Muscle of leg (tissue), 16 donors: Measurements from ENCODE around the gene UGP2. TPM values are rescaled to one million over a fixed set of nuclear protein-coding genes. Genes with fewer than 3 reads are reported as not detected.
"Not testable (repeated sequence)": the region's sequence is repeated elsewhere in the genome, so short reads cannot be mapped to it uniquely, and the experiment has no call there.

Experiments
- DNase-seq: peaks from one replicate; pipeline ENCODE4 v3.0.0; 2013
- H3K27ac ChIP-seq: one replicate; pipeline ENCODE4 v1.5.1; 2013; ENCODE audit warnings: mild to moderate bottlenecking, low read length, control low read depth
- H3K27me3 ChIP-seq: one replicate; pipeline ENCODE4 v1.6.1; 2013; ENCODE audit warnings: low read length; ENCODE audit not compliant: control insufficient read depth, insufficient read depth
- H3K36me3 ChIP-seq: one replicate; pipeline ENCODE4 v1.6.1; 2013; ENCODE audit warnings: low read length; ENCODE audit not compliant: control insufficient read depth, insufficient read depth
- H3K4me1 ChIP-seq: one replicate; pipeline ENCODE4 v1.6.1; 2013; ENCODE audit warnings: low read length; ENCODE audit not compliant: control insufficient read depth, insufficient read depth
- H3K4me3 ChIP-seq: one replicate; pipeline ENCODE4 v1.5.1; 2013; ENCODE audit warnings: low read length, control low read depth
- H3K9me3 ChIP-seq: replicated peaks from 2 replicates; pipeline ENCODE4 v1.6.1; 2013; ENCODE audit warnings: low read depth, low read length; ENCODE audit not compliant: control insufficient read depth
- WGBS: methylation state at CpG from one replicate; pipeline ENCODE4 v1.1.5; 2013; ENCODE audit warnings: missing lambda C conversion rate; ENCODE audit not compliant: insufficient coverage; 5-methylcytosine and 5-hydroxymethylcytosine counted together
- long read RNA-seq, 11 donors: transcript quantifications; one replicate each; lab custom pipeline, GENCODE V29; 2026
- polyA plus RNA-seq, 8 donors: library from polyadenylated mRNA; unstranded; fragments of 120-200 nt; gene quantifications; one replicate each; pipeline versions ENCODE4 v1.2.1 to v1.2.3, GENCODE V29; 2013; ENCODE audit warnings: inconsistent platforms in 1 of 8, low replicate concordance in 1 of 8; ENCODE audit not compliant: insufficient read length in 8 of 8, insufficient read depth in 1 of 8
- total RNA-seq: library from RNA; stranded (reverse); fragments of 120-200 nt; gene quantifications from one replicate; pipeline ENCODE4 v1.2.4, GENCODE V29; 2013

UGP2 gene
- total RNA-seq, result 291 TPM
- 100 to 1,000 TPM; 214 to 305 (median 257) TPM for polyA plus RNA-seq
- long read RNA-seq, donor 1, transcript UGP2-201 (10 exons, 2,338 nt), result minor isoform, 13 of 33 reads
- long read RNA-seq, donor 1, transcript UGP2-202 (10 exons, 2,136 nt), result major isoform, 14 of 33 reads
- long read RNA-seq, donor 1, partial matches to known transcripts, result 6 of 33 reads
- long read RNA-seq, donor 1, other reads (novel, unspliced or antisense), result 0 of 33 reads
- long read RNA-seq, donor 2, partial matches to known transcripts, result 5 of 11 reads
- long read RNA-seq, donor 2, other reads (novel, unspliced or antisense), result 0 of 11 reads
- long read RNA-seq, donor 3, transcript UGP2-201 (10 exons, 2,338 nt), result major isoform, 45 of 118 reads
- long read RNA-seq, donor 3, transcript UGP2-202 (10 exons, 2,136 nt), result minor isoform, 35 of 118 reads
- long read RNA-seq, donor 3, partial matches to known transcripts, result 37 of 118 reads
- long read RNA-seq, donor 3, other reads (novel, unspliced or antisense), result 0 of 118 reads
- long read RNA-seq, donor 4, transcript UGP2-202 (10 exons, 2,136 nt), result minor isoform, 7 of 29 reads
- long read RNA-seq, donor 4, transcript UGP2-201 (10 exons, 2,338 nt), result major isoform, 20 of 29 reads
- long read RNA-seq, donor 4, partial matches to known transcripts, result 0 of 29 reads
- long read RNA-seq, donor 4, other reads (novel, unspliced or antisense), result 0 of 29 reads
- long read RNA-seq, donor 5, transcript UGP2-201 (10 exons, 2,338 nt), result major isoform, 70 of 190 reads
- long read RNA-seq, donor 5, transcript UGP2-202 (10 exons, 2,136 nt), result minor isoform, 48 of 190 reads
- long read RNA-seq, donor 5, partial matches to known transcripts, result 64 of 190 reads
- long read RNA-seq, donor 5, other reads (novel, unspliced or antisense), result 6 of 190 reads
- long read RNA-seq, donor 6, transcript UGP2-202 (10 exons, 2,136 nt), result minor isoform, 33 of 194 reads
- long read RNA-seq, donor 6, transcript UGP2-201 (10 exons, 2,338 nt), result major isoform, 60 of 194 reads
- long read RNA-seq, donor 6, partial matches to known transcripts, result 89 of 194 reads
- long read RNA-seq, donor 6, other reads (novel, unspliced or antisense), result 8 of 194 reads
- long read RNA-seq, donor 7, transcript UGP2-201 (10 exons, 2,338 nt), result major isoform, 30 of 120 reads
- long read RNA-seq, donor 7, transcript UGP2-202 (10 exons, 2,136 nt), result minor isoform, 19 of 120 reads
- long read RNA-seq, donor 7, partial matches to known transcripts, result 67 of 120 reads
- long read RNA-seq, donor 7, other reads (novel, unspliced or antisense), result 0 of 120 reads
- long read RNA-seq, donor 8, transcript UGP2-203 (10 exons, 1,955 nt), result minor isoform, 5 of 72 reads
- long read RNA-seq, donor 8, transcript UGP2-202 (10 exons, 2,136 nt), result minor isoform, 14 of 72 reads
- long read RNA-seq, donor 8, transcript UGP2-201 (10 exons, 2,338 nt), result major isoform, 19 of 72 reads
- long read RNA-seq, donor 8, partial matches to known transcripts, result 32 of 72 reads
- long read RNA-seq, donor 8, other reads (novel, unspliced or antisense), result 0 of 72 reads
- long read RNA-seq, donor 9, transcript UGP2-201 (10 exons, 2,338 nt), result major isoform, 25 of 99 reads
- long read RNA-seq, donor 9, transcript UGP2-202 (10 exons, 2,136 nt), result minor isoform, 21 of 99 reads
- long read RNA-seq, donor 9, partial matches to known transcripts, result 50 of 99 reads
- long read RNA-seq, donor 9, other reads (novel, unspliced or antisense), result 0 of 99 reads
- long read RNA-seq, donor 10, transcript UGP2-202 (10 exons, 2,136 nt), result minor isoform, 27 of 138 reads
- long read RNA-seq, donor 10, transcript UGP2-201 (10 exons, 2,338 nt), result major isoform, 31 of 138 reads
- long read RNA-seq, donor 10, partial matches to known transcripts, result 60 of 138 reads
- long read RNA-seq, donor 10, other reads (novel, unspliced or antisense), result 13 of 138 reads
- long read RNA-seq, donor 11, transcript UGP2-202 (10 exons, 2,136 nt), result minor isoform, 20 of 100 reads
- long read RNA-seq, donor 11, transcript UGP2-201 (10 exons, 2,338 nt), result major isoform, 26 of 100 reads
- long read RNA-seq, donor 11, partial matches to known transcripts, result 50 of 100 reads
- long read RNA-seq, donor 11, other reads (novel, unspliced or antisense), result 0 of 100 reads

- Histone ChIP-seq H3K4me1 (peaks cover 9% of the 10 kb centered on the region), H3K9me3 (no peaks in the 10 kb centered on the region), H3K27ac (peak within 1 kb of the TSS; percentile 92), H3K36me3 (no peaks in the 10 kb centered on the region), H3K4me3 (peak within 1 kb of the TSS; percentile 91), H3K27me3 (no peaks in the 10 kb centered on the region)
- WGBS, result under 1% methylated on average over 50 of the region's 59 CpGs
- DNase-seq, result peak; percentile 97
These were observed at the start of gene UGP2 for GRCh38 chr2:63841254-63842022. Gene UGP2, plus strand, starts transcription at chr2:63841896. Its CDS starts 290 bp downstream, at chr2:63842186.

DNA sequence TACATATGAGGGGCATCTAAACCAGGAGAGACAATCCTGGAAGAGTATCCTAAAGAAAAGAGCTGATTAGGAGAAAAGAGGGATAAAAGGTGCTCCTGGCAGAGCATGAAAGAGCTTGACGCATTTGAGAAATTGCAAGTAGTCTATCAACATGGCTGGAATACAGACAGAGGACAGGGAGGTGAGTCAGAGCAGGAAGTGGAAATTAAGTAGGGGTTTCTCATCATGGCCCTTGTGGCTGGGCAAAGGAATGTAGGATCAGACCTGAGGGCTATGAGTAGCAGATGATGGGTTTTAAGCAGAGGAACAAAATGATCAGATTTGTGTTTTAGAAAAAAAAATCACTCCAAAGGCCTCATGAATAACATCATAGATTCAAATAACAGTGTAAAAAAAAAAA, 49.2 kb upstream of the UGP2 start:
- DNase-seq, result no peak
- Histone ChIP-seq H3K27ac (no peak overlapping the region), H3K27me3 (no peaks in the 10 kb centered on the region), H3K4me3 (no peak overlapping the region), H3K36me3 (no peaks in the 10 kb centered on the region), H3K4me1 (peaks cover 8% of the 10 kb centered on the region), H3K9me3 (no peaks in the 10 kb centered on the region)
- 93% methylated on average over 1 of the region's 1 CpG for WGBS

DNA sequence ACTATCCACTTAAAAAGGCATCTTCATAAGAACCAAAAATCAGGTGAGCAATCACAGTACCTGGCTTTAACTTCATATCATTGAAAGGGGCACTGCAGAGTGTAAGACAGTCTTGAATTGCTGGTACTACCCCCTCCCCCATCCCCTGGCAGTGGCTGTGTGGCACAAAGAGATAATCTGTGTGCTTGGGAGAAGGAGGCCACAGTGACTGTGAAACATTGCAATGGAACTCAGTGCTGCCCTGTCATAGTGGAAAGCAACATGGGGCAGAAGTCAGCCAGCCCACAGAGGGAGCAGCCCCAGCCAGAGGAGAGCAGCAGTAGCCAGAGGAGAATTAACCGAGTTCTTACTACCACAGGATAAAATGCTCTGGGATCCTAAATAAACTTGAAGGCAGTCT, 45.3 kb upstream of the UGP2 start:
- Histone ChIP-seq H3K4me3 (no peak overlapping the region), H3K36me3 (no peaks in the 10 kb centered on the region), H3K27ac (no peak overlapping the region), H3K9me3 (no peaks in the 10 kb centered on the region), H3K4me1 (no peaks in the 10 kb centered on the region), H3K27me3 (no peaks in the 10 kb centered on the region)
- WGBS, result no CpG with 5 or more reads among the region's 1 CpG
- no peak for DNase-seq

DNA sequence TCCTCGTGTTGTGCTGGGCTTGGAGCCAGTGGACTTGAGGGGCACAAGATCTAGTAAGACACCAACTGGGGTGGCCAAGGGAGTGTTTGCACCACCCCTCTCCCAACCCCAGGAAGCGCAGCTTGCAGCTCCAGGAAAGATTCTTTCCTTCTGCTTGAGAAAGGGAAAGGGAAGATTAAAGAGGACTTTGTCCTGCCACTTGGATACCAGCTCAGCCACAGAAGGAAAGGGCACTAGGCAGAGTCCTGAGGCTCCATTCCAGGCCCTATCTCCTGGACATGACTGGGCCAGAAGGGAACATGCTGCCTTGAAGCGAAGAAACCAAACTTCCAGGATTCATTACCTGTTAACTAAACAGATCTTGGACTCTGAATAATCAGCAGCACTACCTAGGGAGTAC, 44.9 kb upstream of the UGP2 start:
- WGBS, result 92% methylated on average over 2 of the region's 3 CpGs
- Histone ChIP-seq H3K9me3 (no peaks in the 10 kb centered on the region), H3K4me3 (no peak overlapping the region), H3K36me3 (no peaks in the 10 kb centered on the region), H3K27ac (no peak overlapping the region), H3K4me1 (no peaks in the 10 kb centered on the region), H3K27me3 (no peaks in the 10 kb centered on the region)
- DNase-seq, result no peak

GRCh38 chr2:63801455-63801854, 40.2 kb upstream of the UGP2 start:
- Histone ChIP-seq H3K36me3 (no peaks in the 10 kb centered on the region), H3K9me3 (no peaks in the 10 kb centered on the region), H3K27ac (no peak overlapping the region), H3K27me3 (no peaks in the 10 kb centered on the region), H3K4me1 (no peaks in the 10 kb centered on the region), H3K4me3 (no peak overlapping the region)
- DNase-seq, result no peak
- WGBS, result 100% methylated on average over 5 of the region's 6 CpGs

GRCh38 chr2:63805412-63805811, 36.3 kb upstream of the UGP2 start:
- no peaks in the 10 kb centered on the region for H3K9me3 ChIP-seq
- H3K36me3 ChIP-seq, result no peaks in the 10 kb centered on the region
- no peaks in the 10 kb centered on the region for H3K27me3 ChIP-seq
- H3K27ac ChIP-seq, result no peak overlapping the region
- no peaks in the 10 kb centered on the region for H3K4me1 ChIP-seq
- no peak overlapping the region for H3K4me3 ChIP-seq
- no peak for DNase-seq

DNA sequence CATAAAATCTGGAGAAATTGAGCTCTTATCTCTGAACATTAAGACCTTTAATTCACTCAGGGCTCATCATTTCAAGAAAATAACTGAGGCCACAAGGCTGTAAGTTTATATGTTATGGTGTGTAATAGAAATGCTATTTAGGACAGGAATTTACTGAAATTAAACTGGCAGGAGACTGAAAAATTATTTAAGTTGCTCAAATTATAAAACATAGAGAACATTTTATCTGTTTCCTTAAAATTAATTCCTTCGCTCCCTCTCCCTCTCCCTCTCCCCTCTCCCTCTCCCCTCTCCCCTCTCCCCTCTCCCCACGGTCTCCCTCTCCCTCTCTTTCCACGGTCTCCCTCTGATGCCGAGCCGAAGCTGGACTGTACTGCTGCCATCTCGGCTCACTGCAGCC, 33.7 kb upstream of the UGP2 start:
- not testable (repeated sequence) for H3K9me3 ChIP-seq, H3K27ac ChIP-seq, H3K36me3 ChIP-seq, H3K27me3 ChIP-seq, H3K4me3 ChIP-seq, DNase-seq, H3K4me1 ChIP-seq
- WGBS, result no CpG with 5 or more reads among the region's 6 CpGs

DNA sequence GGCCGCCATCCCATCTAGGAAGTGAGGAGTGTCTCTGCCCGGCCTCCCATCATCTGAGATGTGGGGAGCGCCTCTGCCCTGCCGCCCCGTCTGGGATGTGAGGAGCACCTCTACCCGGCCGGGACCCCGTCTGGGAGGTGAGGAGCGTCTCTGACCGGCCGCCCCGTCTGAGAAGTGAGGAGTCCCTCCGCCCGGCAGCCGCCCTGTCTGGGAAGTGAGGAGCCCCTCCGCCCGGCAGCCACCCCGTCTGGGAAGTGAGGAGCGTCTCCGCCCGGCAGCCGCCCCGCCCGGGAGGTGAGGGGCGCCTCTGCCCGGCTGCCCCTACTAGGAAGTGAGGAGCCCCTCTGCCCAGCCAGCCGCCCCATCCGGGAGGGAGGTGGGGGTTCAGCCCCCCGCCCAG, 32.8 kb upstream of the UGP2 start:
- WGBS, result 96% methylated on average over 20 of the region's 29 CpGs
- not testable (repeated sequence) for DNase-seq, H3K27ac ChIP-seq, H3K4me1 ChIP-seq, H3K9me3 ChIP-seq, H3K4me3 ChIP-seq, H3K36me3 ChIP-seq, H3K27me3 ChIP-seq
